Measurements from ENCODE around the gene DNAJC16.

The DNAJC16 gene

DNA sequence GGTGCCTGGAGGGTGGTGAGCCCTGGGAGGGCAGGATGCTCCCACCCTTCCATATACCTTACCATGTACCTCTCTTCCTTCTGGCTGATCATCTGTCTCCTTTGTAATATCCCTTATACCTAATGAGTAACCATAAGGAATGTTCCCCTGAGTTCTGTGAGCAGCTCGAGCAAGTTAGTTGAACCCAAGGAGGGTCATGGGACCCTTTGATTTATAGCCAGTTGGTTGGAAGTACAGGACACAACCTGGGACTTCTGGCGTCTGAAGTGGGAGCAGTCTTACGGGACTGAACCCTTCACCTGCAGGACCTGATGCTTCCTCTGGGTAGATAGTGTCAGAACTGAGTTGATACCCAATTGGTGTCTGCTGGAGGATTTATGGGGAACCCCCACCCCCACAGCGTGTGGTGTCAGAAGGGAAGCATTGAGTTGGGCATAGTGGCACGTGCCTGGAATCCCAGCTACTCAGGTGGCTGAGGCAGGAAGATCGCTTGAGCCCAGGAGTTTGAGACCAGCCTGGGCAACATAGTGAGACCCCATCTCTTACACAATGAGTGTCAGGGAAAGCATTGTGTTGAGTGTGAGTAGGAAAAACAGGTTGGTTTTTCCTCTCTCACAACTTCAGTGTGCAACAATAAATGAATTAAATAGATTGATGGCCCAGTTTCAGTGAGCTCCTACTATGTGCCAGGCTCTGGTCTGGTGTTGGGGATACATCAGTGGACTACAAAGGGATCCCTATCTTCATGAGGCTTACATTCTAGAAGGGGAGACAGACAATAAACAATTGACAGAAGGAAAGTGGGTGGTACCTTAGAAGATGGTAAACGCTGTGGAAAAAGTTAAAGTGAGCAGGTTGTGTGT is 16.0 kb downstream of the DNAJC16 start:
- Mint-ChIP-seq H3K36me3 (ENCODE audit: low read depth) (peaks cover 27% of the 10 kb centered on the region), H3K4me1 (ENCODE audit: low read depth) (no peaks in the 10 kb centered on the region), H3K9me3 (no peaks in the 10 kb centered on the region), H3K27me3 (ENCODE audit: low read depth) (no peaks in the 10 kb centered on the region), H3K4me3 (no peak overlapping the region), H3K27ac (no peak overlapping the region)

DNA sequence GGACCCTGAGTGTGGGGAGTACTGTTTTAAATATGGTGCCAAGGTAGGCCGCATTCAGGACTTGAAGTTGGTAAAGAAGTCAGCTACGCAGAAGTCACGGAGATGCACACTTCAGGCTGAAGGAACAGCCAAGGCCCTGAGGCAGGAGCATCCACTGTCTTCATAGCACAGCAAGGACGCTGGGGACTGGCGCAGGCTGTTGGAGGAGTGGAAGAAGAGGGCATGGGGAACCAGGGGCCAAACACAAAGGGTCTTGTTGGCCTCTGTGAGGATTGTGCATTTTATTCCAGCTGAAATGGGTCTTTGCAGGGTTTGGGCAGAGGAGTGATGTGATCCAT is 16.6 kb downstream of the DNAJC16 start:
- Mint-ChIP-seq H3K4me3 (no peak overlapping the region), H3K36me3 (ENCODE audit: low read depth) (peaks cover 32% of the 10 kb centered on the region), H3K27me3 (ENCODE audit: low read depth) (no peaks in the 10 kb centered on the region), H3K27ac (no peak overlapping the region), H3K4me1 (ENCODE audit: low read depth) (no peaks in the 10 kb centered on the region), H3K9me3 (no peaks in the 10 kb centered on the region)

DNA sequence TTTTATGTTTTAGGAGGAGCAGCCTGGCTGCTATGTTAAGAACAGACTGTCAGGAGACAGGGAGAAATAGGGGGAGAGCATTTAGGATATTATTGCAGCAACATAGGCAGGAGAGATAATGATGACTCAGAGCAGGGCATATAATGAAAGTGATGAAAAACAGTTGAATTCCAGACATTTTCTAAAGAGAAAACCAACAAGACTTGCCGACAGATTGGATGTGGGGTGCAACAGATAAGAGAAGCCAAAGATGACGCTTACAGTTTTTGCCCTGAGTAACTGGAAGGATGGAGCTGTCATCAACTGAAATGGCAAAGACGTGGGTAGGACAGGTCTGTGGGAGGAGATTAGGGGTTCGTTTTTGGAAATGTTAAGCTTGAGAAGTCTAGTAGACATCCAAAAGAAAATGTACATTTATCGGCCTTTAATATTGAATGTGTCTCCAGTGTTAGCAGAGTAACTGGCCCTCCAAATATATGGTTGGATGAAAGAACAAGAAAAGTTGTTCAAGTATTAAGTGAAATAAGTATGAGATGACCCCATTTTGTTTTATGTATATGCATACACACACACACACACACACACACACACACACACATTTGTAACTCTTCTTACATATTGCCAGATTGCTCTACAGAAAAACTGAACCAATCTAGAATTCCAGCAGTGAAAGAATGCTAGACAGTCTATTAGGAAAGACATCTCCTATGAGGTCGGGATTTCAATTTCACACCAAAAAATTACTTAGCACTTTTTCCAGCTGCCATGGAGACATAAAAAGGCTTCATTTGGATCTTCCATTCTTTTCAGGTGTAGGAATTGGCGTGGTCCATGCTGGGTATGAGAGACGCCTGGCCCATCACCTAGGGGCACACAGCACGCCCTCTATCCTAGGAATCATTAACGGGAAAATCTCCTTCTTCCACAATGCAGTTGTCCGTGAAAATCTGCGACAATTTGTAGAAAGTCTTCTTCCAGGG is 17.2 kb downstream of the DNAJC16 start:
- peaks cover 30% of the 10 kb centered on the region for H3K36me3 Mint-ChIP-seq (ENCODE audit: low read depth)
- H3K27ac Mint-ChIP-seq, result no peak overlapping the region
- no peaks in the 10 kb centered on the region for H3K9me3 Mint-ChIP-seq
- H3K27me3 Mint-ChIP-seq (ENCODE audit: low read depth), result no peaks in the 10 kb centered on the region
- no peak overlapping the region for H3K4me3 Mint-ChIP-seq
- no peaks in the 10 kb centered on the region for H3K4me1 Mint-ChIP-seq (ENCODE audit: low read depth)

DNA sequence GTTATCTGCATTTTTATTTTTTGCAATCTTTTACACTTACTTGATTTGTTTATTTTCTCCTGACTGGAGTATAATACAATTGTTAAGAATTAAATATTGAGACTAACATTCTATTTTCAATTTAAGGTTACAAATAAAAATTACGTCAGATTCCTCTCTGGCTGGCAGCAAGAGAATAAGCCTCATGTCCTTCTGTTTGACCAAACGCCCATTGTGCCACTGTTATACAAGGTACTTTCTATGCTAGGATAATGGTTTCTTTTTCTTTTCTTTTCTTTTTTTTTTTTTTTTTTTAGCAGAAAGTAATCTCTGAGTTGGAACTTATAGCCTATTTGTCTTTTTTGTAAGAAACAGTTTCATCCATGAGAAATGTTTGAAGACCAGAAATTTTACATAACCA is 20.0 kb downstream of the DNAJC16 start:
- Mint-ChIP-seq H3K27me3 (ENCODE audit: low read depth) (no peaks in the 10 kb centered on the region), H3K36me3 (ENCODE audit: low read depth) (peaks cover 23% of the 10 kb centered on the region), H3K9me3 (no peaks in the 10 kb centered on the region), H3K4me1 (ENCODE audit: low read depth) (no peaks in the 10 kb centered on the region), H3K4me3 (no peak overlapping the region), H3K27ac (no peak overlapping the region)

DNA sequence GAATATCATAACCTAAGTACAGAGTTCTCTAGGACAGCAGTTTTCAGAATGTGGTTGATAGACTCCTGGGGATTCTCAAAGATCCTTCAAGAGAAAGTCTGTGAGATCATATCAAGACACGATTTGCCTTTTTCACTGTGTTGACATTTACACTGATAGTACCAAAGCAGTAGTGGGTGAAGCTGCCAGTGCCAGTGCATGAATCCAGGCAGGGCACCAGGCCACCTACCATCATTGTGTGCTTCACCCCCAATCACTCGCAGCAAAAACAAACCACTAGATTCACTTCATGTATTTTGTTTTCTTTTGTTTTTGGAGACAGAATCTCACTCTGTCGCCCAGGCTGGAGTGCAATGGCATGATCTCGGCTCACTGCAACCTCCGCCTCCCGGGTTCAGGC is 23.9 kb downstream of the DNAJC16 start:
- H3K27me3 Mint-ChIP-seq (ENCODE audit: low read depth), result no peaks in the 10 kb centered on the region
- no peaks in the 10 kb centered on the region for H3K4me1 Mint-ChIP-seq (ENCODE audit: low read depth)
- H3K27ac Mint-ChIP-seq, result peak overlapping the region; percentile 5
- H3K36me3 Mint-ChIP-seq (ENCODE audit: low read depth), result peaks cover 19% of the 10 kb centered on the region
- H3K9me3 Mint-ChIP-seq, result no peaks in the 10 kb centered on the region
- no peak overlapping the region for H3K4me3 Mint-ChIP-seq

DNA sequence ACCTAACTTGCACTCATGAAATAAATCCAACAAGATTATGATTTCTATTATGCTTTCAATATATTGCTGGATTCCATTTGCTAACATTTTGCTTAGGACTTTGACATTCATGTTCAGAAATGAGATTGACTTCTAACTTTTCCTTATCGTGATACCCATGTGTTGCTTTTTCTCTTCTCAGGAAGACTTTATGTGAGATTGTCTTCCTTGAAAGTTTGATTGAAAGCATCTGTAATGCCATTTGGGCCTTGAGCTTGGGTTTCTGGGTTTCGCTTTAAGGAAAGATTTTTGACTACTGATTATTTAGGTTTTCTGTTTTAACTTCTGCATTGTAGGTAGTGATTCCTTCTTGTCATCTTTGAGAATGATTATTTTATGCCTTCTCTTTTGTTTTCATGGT is 30.4 kb downstream of the DNAJC16 start:
- Mint-ChIP-seq H3K27ac (no peak overlapping the region), H3K4me3 (no peak overlapping the region), H3K36me3 (ENCODE audit: low read depth) (peaks cover 13% of the 10 kb centered on the region), H3K9me3 (no peaks in the 10 kb centered on the region), H3K27me3 (ENCODE audit: low read depth) (no peaks in the 10 kb centered on the region), H3K4me1 (ENCODE audit: low read depth) (no peaks in the 10 kb centered on the region)

DNA sequence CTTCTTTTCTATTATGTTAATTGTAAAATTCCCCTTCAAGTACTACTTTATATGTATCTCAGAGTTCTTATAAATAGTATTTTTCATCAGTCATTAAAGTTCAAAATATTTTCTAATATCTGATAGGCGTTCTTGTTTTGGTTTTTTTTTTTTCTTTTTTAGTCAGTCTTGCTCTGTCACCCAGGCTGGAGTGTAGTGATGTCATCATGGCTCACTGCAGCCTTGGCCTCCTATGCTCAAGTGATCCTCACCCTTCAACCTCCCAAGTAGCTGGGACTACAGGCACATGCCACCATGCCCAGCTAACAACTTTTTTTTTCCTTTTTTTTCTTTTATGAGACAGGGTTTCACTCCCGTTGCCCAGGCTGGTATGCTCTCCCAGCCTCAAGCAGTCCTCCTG is 30.9 kb downstream of the DNAJC16 start:
- Mint-ChIP-seq H3K4me1 (ENCODE audit: low read depth) (no peaks in the 10 kb centered on the region), H3K27me3 (ENCODE audit: low read depth) (no peaks in the 10 kb centered on the region), H3K9me3 (no peaks in the 10 kb centered on the region), H3K27ac (no peak overlapping the region), H3K4me3 (no peak overlapping the region), H3K36me3 (ENCODE audit: low read depth) (peaks cover 16% of the 10 kb centered on the region)

DNA sequence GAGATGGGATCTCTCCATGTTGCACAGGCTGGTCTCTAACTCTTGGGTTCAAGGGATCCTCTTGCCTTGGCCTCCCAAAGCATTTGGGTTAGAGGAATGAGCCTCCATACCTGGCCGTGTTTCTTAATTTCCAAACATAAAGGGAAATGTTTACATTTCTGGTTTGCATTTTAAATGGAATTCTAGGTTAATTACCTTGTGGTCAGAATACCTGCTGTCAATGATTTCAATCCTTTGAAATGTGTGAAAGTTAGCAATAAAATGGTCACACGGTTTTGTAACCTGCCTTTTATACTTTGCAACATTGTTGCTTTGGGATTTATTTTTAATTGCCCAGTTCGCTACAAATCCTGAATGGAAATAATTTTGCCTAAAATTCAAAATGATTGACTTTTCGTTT is 31.9 kb downstream of the DNAJC16 start:
- Mint-ChIP-seq H3K4me3 (no peak overlapping the region), H3K36me3 (ENCODE audit: low read depth) (peaks cover 15% of the 10 kb centered on the region), H3K9me3 (no peaks in the 10 kb centered on the region), H3K4me1 (ENCODE audit: low read depth) (no peaks in the 10 kb centered on the region), H3K27me3 (ENCODE audit: low read depth) (no peaks in the 10 kb centered on the region), H3K27ac (no peak overlapping the region)

DNA sequence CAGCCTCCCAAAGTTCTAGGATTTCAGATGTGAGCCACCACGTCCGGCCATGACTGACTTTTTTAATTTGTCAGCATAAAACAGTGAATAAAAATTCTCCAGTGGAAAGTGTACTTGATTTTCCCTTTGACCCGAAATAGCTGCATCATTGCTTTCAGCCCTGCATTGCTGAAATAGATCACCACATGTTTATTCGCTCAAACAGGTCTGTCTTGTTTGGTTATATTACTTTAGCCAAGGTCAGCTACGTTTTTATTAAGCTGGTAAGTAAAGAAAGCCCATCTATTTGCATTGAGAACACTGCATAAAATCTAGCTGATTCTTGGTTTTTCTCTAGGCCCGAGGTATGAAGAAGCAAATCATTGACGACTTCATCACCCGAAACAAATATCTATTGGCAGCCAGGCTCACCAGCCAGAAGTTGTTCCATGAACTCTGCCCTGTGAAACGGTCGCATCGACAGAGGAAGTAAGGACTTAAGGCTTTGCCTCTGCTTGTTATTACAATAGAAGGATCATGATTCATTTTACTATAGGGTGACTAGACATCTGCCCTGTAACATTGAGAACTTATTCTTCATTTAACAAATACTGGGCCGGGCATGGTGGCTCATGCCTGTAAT is 32.7 kb downstream of the DNAJC16 start:
- H3K27me3 Mint-ChIP-seq (ENCODE audit: low read depth), result no peaks in the 10 kb centered on the region
- H3K9me3 Mint-ChIP-seq, result no peaks in the 10 kb centered on the region
- no peak overlapping the region for H3K4me3 Mint-ChIP-seq
- H3K36me3 Mint-ChIP-seq (ENCODE audit: low read depth), result peaks cover 20% of the 10 kb centered on the region
- H3K4me1 Mint-ChIP-seq (ENCODE audit: low read depth), result no peaks in the 10 kb centered on the region
- no peak overlapping the region for H3K27ac Mint-ChIP-seq

DNA sequence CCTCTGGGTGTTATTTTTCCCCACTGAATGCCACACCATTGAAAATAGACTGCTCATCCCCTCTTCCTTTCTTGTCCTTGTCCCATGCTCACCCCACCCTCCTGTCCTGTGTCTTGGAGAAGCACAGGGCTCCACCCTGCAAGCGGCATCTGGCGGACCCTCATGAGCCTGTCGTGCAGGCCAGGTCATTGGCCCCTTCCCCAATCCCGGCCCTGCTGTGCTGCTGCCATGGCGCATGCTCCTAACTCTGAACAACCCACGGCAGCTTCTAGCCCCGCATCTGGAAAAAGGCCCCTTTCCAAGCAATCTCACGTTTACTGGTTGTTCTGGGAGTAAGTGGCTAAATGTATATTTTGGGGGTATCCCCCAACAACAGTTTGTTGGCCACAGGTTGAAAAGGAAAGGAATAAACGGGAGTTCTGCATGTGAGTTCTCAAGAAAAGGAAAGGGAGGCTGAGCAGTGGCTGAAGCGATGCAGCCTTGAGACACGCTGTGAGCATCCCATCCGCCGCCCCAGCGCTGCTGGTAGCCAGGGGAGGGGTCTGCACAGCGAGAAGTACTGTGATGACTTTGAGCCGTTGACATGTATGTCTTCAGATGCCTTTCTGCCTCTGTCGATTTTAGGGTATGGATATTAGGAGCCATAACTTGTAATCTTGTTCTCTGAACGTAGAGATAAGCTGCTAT is 41.9 kb downstream of the DNAJC16 start:
- H3K9me3 Mint-ChIP-seq, result no peaks in the 10 kb centered on the region
- H3K36me3 Mint-ChIP-seq (ENCODE audit: low read depth), result peaks cover 41% of the 10 kb centered on the region
- no peak overlapping the region for H3K27ac Mint-ChIP-seq
- H3K4me3 Mint-ChIP-seq, result no peak overlapping the region
- no peaks in the 10 kb centered on the region for H3K4me1 Mint-ChIP-seq (ENCODE audit: low read depth)
- H3K27me3 Mint-ChIP-seq (ENCODE audit: low read depth), result no peaks in the 10 kb centered on the region

DNA sequence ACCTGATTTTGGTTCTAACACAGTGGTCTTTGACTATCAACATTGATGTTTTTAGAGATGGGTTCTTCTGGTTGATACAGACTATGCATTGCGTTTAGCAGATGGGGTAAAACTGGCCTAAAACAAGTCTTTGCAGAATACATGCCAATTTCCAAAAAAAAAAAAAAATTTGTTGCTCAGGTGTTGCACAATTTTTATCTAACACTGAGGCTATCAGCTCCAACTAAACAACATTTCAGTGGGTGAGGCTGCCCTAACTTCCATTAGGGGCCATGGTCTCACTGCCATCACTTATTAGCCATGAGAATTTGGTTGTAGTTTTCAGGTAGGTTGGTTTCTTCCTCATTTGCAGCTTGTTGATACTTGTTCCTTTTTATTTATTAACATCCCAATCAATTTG is 44.2 kb downstream of the DNAJC16 start:
- H3K4me1 Mint-ChIP-seq (ENCODE audit: low read depth), result no peaks in the 10 kb centered on the region
- no peak overlapping the region for H3K27ac Mint-ChIP-seq

DNA sequence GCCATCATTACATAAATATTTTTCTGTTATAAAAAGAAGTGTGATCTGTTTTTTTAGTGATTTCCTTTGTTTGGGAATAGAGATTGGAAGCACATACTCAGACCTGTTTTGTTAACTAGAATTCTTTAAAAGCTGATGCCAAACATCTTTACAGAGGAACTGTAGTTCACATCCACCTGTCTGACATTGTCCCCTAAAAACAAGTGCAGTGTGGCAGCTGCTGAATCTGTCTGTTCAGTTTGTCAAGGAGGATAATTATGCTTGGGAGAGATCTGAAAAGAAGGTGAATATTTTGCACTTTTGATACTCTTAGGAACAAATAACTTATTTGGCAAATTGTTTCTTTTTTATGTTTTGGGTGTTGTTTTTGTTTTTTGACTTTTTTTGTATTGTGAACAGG is 44.6 kb downstream of the DNAJC16 start:
- H3K4me3 Mint-ChIP-seq, result no peak overlapping the region
- peaks cover 35% of the 10 kb centered on the region for H3K36me3 Mint-ChIP-seq (ENCODE audit: low read depth)
- H3K27me3 Mint-ChIP-seq (ENCODE audit: low read depth), result no peaks in the 10 kb centered on the region
- H3K27ac Mint-ChIP-seq, result no peak overlapping the region
- no peaks in the 10 kb centered on the region for H3K9me3 Mint-ChIP-seq
- H3K4me1 Mint-ChIP-seq (ENCODE audit: low read depth), result no peaks in the 10 kb centered on the region

More for the DNA sequence above, 44.2 kb downstream of the DNAJC16 start:
- peaks cover 37% of the 10 kb centered on the region for H3K36me3 Mint-ChIP-seq (ENCODE audit: low read depth)
- H3K4me3 Mint-ChIP-seq, result no peak overlapping the region
- no peaks in the 10 kb centered on the region for H3K9me3 Mint-ChIP-seq
- H3K27me3 Mint-ChIP-seq (ENCODE audit: low read depth), result no peaks in the 10 kb centered on the region

DNA sequence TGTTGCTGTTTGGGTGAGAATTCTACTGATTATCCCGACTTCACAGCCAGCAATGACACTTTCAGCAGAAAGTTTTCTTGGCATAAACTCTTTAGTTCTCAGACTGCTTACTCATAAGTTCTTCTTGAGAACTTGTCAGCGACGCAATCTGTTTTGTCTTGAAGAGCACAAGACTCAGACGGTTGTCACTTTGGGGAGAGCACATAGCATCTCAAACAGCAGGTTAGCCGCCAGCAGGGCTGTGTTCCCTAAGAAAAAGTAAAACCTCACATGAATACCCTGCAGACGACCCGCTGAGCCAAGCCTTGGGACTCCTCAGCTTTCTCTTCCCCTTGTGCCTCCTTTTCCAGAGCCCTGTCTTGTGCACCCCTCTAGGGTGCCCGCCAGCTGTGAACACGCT is 46.8 kb downstream of the DNAJC16 start:
- Mint-ChIP-seq H3K27me3 (ENCODE audit: low read depth) (no peaks in the 10 kb centered on the region), H3K4me1 (ENCODE audit: low read depth) (peaks cover 12% of the 10 kb centered on the region), H3K4me3 (no peak overlapping the region), H3K27ac (no peak overlapping the region), H3K9me3 (no peaks in the 10 kb centered on the region), H3K36me3 (ENCODE audit: low read depth) (peaks cover 25% of the 10 kb centered on the region)

DNA sequence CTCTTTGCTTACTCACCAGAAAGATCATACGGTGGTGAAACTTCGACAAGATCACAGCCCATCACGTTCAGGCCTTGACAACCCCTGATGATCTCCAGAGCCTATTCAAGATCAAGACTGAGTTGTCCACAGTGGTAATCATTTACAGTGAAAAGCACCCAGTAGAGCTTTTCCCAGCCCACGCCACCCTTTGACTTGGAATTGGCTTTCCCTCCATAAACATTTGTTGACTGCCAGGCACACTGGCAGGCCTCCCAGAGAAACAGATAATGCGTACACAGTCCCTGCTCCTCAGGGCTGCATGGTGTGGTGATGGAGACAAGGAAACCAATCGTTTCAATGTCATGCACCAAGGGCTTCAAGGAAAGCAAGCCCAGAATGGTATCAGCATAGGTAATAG is 48.1 kb downstream of the DNAJC16 start:
- no peaks in the 10 kb centered on the region for H3K9me3 Mint-ChIP-seq
- H3K27ac Mint-ChIP-seq, result peak overlapping the region; percentile 4
- peaks cover 29% of the 10 kb centered on the region for H3K36me3 Mint-ChIP-seq (ENCODE audit: low read depth)
- no peak overlapping the region for H3K4me3 Mint-ChIP-seq
- no peaks in the 10 kb centered on the region for H3K27me3 Mint-ChIP-seq (ENCODE audit: low read depth)
- H3K4me1 Mint-ChIP-seq (ENCODE audit: low read depth), result peaks cover 24% of the 10 kb centered on the region
